HEK293 (cell line): Measurements from ENCODE around the gene CPT1A.

Experiments
- ZBTB17 ChIP-seq: fragments of 450-650 bp; formaldehyde crosslinking; IDR thresholded peaks from 2 replicates; pipeline ENCODE4 v1.5.1; 2016; ENCODE audit warnings: missing biosample characterization, missing genetic modification characterization
- ZBTB21 ChIP-seq: fragments of 450-650 bp; formaldehyde crosslinking; IDR thresholded peaks from 2 replicates; pipeline ENCODE4 v1.5.1; 2017; ENCODE audit warnings: missing biosample characterization, missing genetic modification characterization
- ZBTB8A ChIP-seq: fragments of 450-650 bp; formaldehyde crosslinking; IDR thresholded peaks from 2 replicates; pipeline ENCODE4 v1.5.1; 2016; ENCODE audit warnings: missing biosample characterization, missing genetic modification characterization
- ZFP3 ChIP-seq: fragments of 450-650 bp; formaldehyde crosslinking; IDR thresholded peaks from 2 replicates; pipeline ENCODE4 v1.5.1; 2016; ENCODE audit warnings: low read depth, missing biosample characterization, missing genetic modification characterization
- ZFP41 ChIP-seq: fragments of 450-650 bp; formaldehyde crosslinking; IDR thresholded peaks from 2 replicates; pipeline ENCODE4 v1.5.1; 2016; ENCODE audit warnings: missing biosample characterization, missing genetic modification characterization, borderline replicate concordance
- ZNF121 ChIP-seq: fragments of 450-650 bp; formaldehyde crosslinking; IDR thresholded peaks from 2 replicates; pipeline ENCODE4 v1.5.1; 2016; ENCODE audit warnings: missing biosample characterization, missing genetic modification characterization
- ZNF132 ChIP-seq: fragments of 450-650 bp; formaldehyde crosslinking; IDR thresholded peaks from 2 replicates; pipeline ENCODE4 v1.5.1; 2017; ENCODE audit warnings: missing biosample characterization, missing genetic modification characterization, borderline replicate concordance
- ZNF292 ChIP-seq: fragments of 450-650 bp; formaldehyde crosslinking; IDR thresholded peaks from 2 replicates; pipeline ENCODE4 v1.5.1; 2016; ENCODE audit warnings: low read depth, missing biosample characterization, missing genetic modification characterization, borderline replicate concordance
- ZNF416 ChIP-seq: fragments of 450-650 bp; formaldehyde crosslinking; IDR thresholded peaks from 2 replicates; pipeline ENCODE4 v1.5.1; 2016; ENCODE audit warnings: missing biosample characterization, missing genetic modification characterization
- ZNF423 ChIP-seq: fragments of 450-650 bp; formaldehyde crosslinking; IDR thresholded peaks from 2 replicates; pipeline ENCODE4 v1.5.1; 2016; ENCODE audit warnings: missing biosample characterization, missing genetic modification characterization
- ZNF571 ChIP-seq: fragments of 450-650 bp; formaldehyde crosslinking; IDR thresholded peaks from 2 replicates; pipeline ENCODE4 v1.5.0; 2017; ENCODE audit warnings: missing biosample characterization, missing genetic modification characterization
- ZNF585B ChIP-seq: fragments of 450-650 bp; formaldehyde crosslinking; IDR thresholded peaks from 2 replicates; pipeline ENCODE4 v1.5.1; 2016; ENCODE audit warnings: missing biosample characterization, missing genetic modification characterization
- ZNF660 ChIP-seq: fragments of 450-650 bp; IDR thresholded peaks from 2 replicates; pipeline ENCODE4 v1.5.1; 2018; ENCODE audit warnings: missing biosample characterization, mild to moderate bottlenecking, missing genetic modification characterization
- ZNF664 ChIP-seq: fragments of 450-650 bp; formaldehyde crosslinking; IDR thresholded peaks from 2 replicates; pipeline ENCODE4 v1.5.1; 2016; ENCODE audit warnings: missing biosample characterization, missing genetic modification characterization
- ZNF776 ChIP-seq: fragments of 450-650 bp; formaldehyde crosslinking; IDR thresholded peaks from 2 replicates; pipeline ENCODE4 v1.5.0; 2017; ENCODE audit warnings: missing biosample characterization, missing genetic modification characterization, borderline replicate concordance
- ZNF777 ChIP-seq: fragments of 450-650 bp; formaldehyde crosslinking; IDR thresholded peaks from 2 replicates; pipeline ENCODE4 v1.5.1; 2017; ENCODE audit warnings: missing biosample characterization, missing genetic modification characterization, borderline replicate concordance
- ZNF785 ChIP-seq: fragments of 450-650 bp; formaldehyde crosslinking; IDR thresholded peaks from 2 replicates; pipeline ENCODE4 v1.5.1; 2016; ENCODE audit warnings: missing biosample characterization, missing genetic modification characterization
- ZSCAN16 ChIP-seq: fragments of 450-650 bp; formaldehyde crosslinking; IDR thresholded peaks from 2 replicates; pipeline ENCODE4 v1.5.1; 2016; ENCODE audit warnings: missing biosample characterization, missing genetic modification characterization
- ZXDB ChIP-seq: fragments of 450-650 bp; formaldehyde crosslinking; IDR thresholded peaks from 2 replicates; pipeline ENCODE4 v1.5.1; 2016; ENCODE audit warnings: missing biosample characterization, missing genetic modification characterization
- TF ChIP-seq, protein P1 (sequence below): fragments of 450-650 bp; formaldehyde crosslinking; IDR thresholded peaks from 2 replicates; pipeline ENCODE4 v1.5.1; 2016; ENCODE audit warnings: missing biosample characterization, missing genetic modification characterization
- TF ChIP-seq, protein P2 (sequence below): fragments of 450-650 bp; formaldehyde crosslinking; IDR thresholded peaks from 2 replicates; pipeline ENCODE4 v1.5.1; 2016; ENCODE audit warnings: missing biosample characterization, missing genetic modification characterization
- TF ChIP-seq, protein P3 (sequence below): fragments of 450-650 bp; IDR thresholded peaks from 2 replicates; pipeline ENCODE4 v1.5.1; 2018; ENCODE audit warnings: missing biosample characterization, missing genetic modification characterization
- TF ChIP-seq, protein P4 (sequence below): fragments of 450-650 bp; formaldehyde crosslinking; conservative IDR thresholded peaks from 2 replicates; pipeline ENCODE4 v1.5.1; 2016; ENCODE audit warnings: low read depth, missing biosample characterization, missing genetic modification characterization
- TF ChIP-seq, protein P5 (sequence below): fragments of 450-650 bp; formaldehyde crosslinking; IDR thresholded peaks from 2 replicates; pipeline ENCODE4 v1.5.1; 2016; ENCODE audit warnings: missing biosample characterization, missing genetic modification characterization

Gene CPT1A

DNA sequence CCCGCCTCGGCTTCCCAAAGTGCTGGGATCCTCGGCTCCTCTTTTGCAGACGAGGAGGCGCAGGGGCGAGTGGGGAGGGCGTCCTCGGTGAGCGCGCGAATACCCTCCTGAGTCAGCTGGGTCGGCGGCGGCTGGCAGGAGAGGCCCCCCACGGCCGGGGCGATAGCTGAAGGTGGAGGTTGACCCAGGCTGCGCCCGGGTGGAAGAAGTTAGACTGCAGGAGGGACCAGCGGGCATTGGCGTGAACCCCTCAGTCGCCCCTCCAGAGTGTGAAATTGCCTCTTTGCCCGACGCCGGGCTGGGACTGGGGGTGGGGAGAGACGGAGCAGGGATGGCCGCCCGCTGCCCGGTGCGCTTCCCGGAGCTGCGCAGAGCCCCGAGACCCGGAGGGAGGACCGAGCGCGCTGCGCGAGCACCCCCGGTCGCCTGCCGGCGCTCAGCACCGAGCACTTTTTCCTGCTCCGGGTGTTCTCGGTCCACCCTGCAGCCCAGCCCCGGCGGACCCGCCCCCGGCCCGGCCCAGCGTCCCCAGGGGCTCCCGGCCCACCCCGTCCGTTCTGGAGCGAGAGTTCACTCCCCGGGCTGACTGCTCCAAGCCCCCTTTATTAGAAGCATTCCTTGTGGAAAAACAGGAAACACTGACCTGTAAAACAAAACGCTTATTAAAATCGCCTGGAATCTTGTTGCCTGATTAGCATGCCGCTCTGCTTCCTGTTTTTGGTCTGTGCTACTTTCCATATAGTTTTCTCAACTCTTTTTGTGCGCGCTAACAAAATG is 13.7 kb upstream of the CPT1A start (continued):
- TF ChIP-seq ZNF777 (tag by site-specific recombination), result peak; percentile 39; the same call in 1 of the 2 replicates
- no peak for TF ChIP-seq ZFP3
- TF ChIP-seq ZBTB21 (tag by site-specific recombination), result no peak
- no peak for TF ChIP-seq ZNF664 (tag by site-specific recombination)
- TF ChIP-seq ZSCAN16, result 0 out of 2 replicates have a peak, but pooled peaks have one; percentile 22
- TF ChIP-seq ZBTB17 (tag by site-specific recombination), result peak; percentile 90
- TF ChIP-seq ZBTB8A (tag by site-specific recombination), result peak; percentile 63; the same call in 1 of the 2 replicates
- TF ChIP-seq ZNF416 (tag by site-specific recombination), result no peak
- TF ChIP-seq ZNF423, result 0 out of 2 replicates have a peak, but pooled peaks have one; percentile 35
- no peak for TF ChIP-seq ZNF776 (tag by site-specific recombination)
- TF ChIP-seq, protein P1, sequence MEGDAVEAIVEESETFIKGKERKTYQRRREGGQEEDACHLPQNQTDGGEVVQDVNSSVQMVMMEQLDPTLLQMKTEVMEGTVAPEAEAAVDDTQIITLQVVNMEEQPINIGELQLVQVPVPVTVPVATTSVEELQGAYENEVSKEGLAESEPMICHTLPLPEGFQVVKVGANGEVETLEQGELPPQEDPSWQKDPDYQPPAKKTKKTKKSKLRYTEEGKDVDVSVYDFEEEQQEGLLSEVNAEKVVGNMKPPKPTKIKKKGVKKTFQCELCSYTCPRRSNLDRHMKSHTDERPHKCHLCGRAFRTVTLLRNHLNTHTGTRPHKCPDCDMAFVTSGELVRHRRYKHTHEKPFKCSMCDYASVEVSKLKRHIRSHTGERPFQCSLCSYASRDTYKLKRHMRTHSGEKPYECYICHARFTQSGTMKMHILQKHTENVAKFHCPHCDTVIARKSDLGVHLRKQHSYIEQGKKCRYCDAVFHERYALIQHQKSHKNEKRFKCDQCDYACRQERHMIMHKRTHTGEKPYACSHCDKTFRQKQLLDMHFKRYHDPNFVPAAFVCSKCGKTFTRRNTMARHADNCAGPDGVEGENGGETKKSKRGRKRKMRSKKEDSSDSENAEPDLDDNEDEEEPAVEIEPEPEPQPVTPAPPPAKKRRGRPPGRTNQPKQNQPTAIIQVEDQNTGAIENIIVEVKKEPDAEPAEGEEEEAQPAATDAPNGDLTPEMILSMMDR, result 0 out of 2 replicates have a peak, but pooled peaks have one; percentile 47
- peak; percentile 14; the same call in 1 of the 2 replicates for TF ChIP-seq ZXDB
- TF ChIP-seq ZNF292 (tag by site-specific recombination), result no peak
- TF ChIP-seq ZNF571 (tag by site-specific recombination), result no peak
- TF ChIP-seq ZNF132 (tag by site-specific recombination), result no peak
- TF ChIP-seq, protein P2, sequence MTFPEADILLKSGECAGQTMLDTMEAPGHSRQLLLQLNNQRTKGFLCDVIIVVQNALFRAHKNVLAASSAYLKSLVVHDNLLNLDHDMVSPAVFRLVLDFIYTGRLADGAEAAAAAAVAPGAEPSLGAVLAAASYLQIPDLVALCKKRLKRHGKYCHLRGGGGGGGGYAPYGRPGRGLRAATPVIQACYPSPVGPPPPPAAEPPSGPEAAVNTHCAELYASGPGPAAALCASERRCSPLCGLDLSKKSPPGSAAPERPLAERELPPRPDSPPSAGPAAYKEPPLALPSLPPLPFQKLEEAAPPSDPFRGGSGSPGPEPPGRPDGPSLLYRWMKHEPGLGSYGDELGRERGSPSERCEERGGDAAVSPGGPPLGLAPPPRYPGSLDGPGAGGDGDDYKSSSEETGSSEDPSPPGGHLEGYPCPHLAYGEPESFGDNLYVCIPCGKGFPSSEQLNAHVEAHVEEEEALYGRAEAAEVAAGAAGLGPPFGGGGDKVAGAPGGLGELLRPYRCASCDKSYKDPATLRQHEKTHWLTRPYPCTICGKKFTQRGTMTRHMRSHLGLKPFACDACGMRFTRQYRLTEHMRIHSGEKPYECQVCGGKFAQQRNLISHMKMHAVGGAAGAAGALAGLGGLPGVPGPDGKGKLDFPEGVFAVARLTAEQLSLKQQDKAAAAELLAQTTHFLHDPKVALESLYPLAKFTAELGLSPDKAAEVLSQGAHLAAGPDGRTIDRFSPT (tag by site-specific recombination), result 0 out of 2 replicates have a peak, but pooled peaks have one; percentile 31
- TF ChIP-seq ZFP41 (tag by site-specific recombination), result no peak
- TF ChIP-seq, protein P3, sequence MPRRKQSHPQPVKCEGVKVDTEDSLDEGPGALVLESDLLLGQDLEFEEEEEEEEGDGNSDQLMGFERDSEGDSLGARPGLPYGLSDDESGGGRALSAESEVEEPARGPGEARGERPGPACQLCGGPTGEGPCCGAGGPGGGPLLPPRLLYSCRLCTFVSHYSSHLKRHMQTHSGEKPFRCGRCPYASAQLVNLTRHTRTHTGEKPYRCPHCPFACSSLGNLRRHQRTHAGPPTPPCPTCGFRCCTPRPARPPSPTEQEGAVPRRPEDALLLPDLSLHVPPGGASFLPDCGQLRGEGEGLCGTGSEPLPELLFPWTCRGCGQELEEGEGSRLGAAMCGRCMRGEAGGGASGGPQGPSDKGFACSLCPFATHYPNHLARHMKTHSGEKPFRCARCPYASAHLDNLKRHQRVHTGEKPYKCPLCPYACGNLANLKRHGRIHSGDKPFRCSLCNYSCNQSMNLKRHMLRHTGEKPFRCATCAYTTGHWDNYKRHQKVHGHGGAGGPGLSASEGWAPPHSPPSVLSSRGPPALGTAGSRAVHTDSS (tag by site-specific recombination), result no peak
- no peak for TF ChIP-seq ZNF121
- TF ChIP-seq, protein P4, sequence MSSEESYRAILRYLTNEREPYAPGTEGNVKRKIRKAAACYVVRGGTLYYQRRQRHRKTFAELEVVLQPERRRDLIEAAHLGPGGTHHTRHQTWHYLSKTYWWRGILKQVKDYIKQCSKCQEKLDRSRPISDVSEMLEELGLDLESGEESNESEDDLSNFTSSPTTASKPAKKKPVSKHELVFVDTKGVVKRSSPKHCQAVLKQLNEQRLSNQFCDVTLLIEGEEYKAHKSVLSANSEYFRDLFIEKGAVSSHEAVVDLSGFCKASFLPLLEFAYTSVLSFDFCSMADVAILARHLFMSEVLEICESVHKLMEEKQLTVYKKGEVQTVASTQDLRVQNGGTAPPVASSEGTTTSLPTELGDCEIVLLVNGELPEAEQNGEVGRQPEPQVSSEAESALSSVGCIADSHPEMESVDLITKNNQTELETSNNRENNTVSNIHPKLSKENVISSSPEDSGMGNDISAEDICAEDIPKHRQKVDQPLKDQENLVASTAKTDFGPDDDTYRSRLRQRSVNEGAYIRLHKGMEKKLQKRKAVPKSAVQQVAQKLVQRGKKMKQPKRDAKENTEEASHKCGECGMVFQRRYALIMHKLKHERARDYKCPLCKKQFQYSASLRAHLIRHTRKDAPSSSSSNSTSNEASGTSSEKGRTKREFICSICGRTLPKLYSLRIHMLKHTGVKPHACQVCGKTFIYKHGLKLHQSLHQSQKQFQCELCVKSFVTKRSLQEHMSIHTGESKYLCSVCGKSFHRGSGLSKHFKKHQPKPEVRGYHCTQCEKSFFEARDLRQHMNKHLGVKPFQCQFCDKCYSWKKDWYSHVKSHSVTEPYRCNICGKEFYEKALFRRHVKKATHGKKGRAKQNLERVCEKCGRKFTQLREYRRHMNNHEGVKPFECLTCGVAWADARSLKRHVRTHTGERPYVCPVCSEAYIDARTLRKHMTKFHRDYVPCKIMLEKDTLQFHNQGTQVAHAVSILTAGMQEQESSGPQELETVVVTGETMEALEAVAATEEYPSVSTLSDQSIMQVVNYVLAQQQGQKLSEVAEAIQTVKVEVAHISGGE (tag by site-specific recombination), result no peak
- TF ChIP-seq, protein P5, sequence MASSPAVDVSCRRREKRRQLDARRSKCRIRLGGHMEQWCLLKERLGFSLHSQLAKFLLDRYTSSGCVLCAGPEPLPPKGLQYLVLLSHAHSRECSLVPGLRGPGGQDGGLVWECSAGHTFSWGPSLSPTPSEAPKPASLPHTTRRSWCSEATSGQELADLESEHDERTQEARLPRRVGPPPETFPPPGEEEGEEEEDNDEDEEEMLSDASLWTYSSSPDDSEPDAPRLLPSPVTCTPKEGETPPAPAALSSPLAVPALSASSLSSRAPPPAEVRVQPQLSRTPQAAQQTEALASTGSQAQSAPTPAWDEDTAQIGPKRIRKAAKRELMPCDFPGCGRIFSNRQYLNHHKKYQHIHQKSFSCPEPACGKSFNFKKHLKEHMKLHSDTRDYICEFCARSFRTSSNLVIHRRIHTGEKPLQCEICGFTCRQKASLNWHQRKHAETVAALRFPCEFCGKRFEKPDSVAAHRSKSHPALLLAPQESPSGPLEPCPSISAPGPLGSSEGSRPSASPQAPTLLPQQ (tag by site-specific recombination), result no peak
- no peak for TF ChIP-seq ZNF785 (tag by site-specific recombination)
- no peak for TF ChIP-seq ZNF660 (tag by site-specific recombination)
- TF ChIP-seq ZNF585B (tag by site-specific recombination), result no peak
